T-helper 2 cell (primary cell): ENCODE results near the gene CTSV.
"Not testable (repeated sequence)": the region's sequence is repeated elsewhere in the genome, so short reads cannot be mapped to it uniquely, and the experiment has no call there.

ENCODE experiments used
- DNase-seq, 5 experiments: peaks; one replicate each; pipeline versions ENCODE4 v3.0.0 to v3.0.0-alpha.2; 2012 to 2022

CTSV gene

GRCh38 chr9:97039514-97039860 lies 545 bp upstream of the CTSV start:
- no peak for DNase-seq

- DNase-seq, result not testable (repeated sequence)
Measured at GRCh38 chr9:97023505-97023904, 15.4 kb downstream of the CTSV start.

GRCh38 chr9:97013151-97014132 lies 25.5 kb downstream of the CTSV start:
- DNase-seq, result peak; percentile 57 to 85 (median 74)

- DNase-seq, result peak in 2 of 5 experiments; percentile 13 to 55
Measured at GRCh38 chr9:97012617-97013016, 26.3 kb downstream of the CTSV start.

GRCh38 chr9:97002195-97002594 lies 36.7 kb downstream of the CTSV start:
- DNase-seq, result not testable (repeated sequence)

- not testable (repeated sequence) for DNase-seq
Measured at GRCh38 chr9:97001338-97001737, 37.6 kb downstream of the CTSV start.

GRCh38 chr9:97000139-97000787 lies 38.7 kb downstream of the CTSV start:
- not testable (repeated sequence) for DNase-seq

GRCh38 chr9:96999733-97000132 lies 39.2 kb downstream of the CTSV start:
- DNase-seq, result not testable (repeated sequence)

GRCh38 chr9:96997009-96997701 lies 41.8 kb downstream of the CTSV start:
- DNase-seq, result not testable (repeated sequence)

- not testable (repeated sequence) for DNase-seq
Measured at GRCh38 chr9:96994531-96995016, 44.4 kb downstream of the CTSV start.

- peak in 1 of 5 experiments; percentile 6 for DNase-seq
Measured at GRCh38 chr9:96992303-96992702, 46.6 kb downstream of the CTSV start.

GRCh38 chr9:96989747-96990318 lies 49.1 kb downstream of the CTSV start:
- peak in 1 of 5 experiments; percentile 25 for DNase-seq

- not testable (repeated sequence) for DNase-seq
Measured at GRCh38 chr9:96984887-96985286, 54.1 kb downstream of the CTSV start.

- DNase-seq, result not testable (repeated sequence)
Measured at GRCh38 chr9:96984139-96984538, 54.8 kb downstream of the CTSV start.

GRCh38 chr9:96983496-96984122 lies 55.3 kb downstream of the CTSV start:
- DNase-seq, result not testable (repeated sequence)
